ELF-1 (cell line): Measurements from ENCODE around the gene HECW1.
A peak's percentile ranks its signal among the peaks of the same experiment; 100 is the strongest.

ENCODE experiments used
- DNase-seq: peaks from one replicate; pipeline ENCODE4 v3.0.0-alpha.2; 2016; ENCODE audit warnings: low read depth, low spot score

Gene HECW1

DNA sequence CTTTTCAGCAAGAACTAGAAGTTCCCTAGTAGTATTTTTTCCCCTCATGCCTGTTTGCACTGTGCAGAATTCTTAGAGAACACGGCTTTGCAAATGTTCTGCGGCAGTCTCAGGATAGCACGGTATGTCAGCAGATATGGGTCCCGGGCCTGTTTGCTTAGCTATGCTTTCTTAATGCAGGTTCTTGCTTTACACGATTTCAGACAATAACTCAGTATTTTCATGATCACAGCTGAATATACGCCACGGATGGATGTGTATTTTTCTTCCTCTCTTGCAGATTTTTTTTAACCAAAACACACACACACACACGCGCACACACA, 137.3 kb downstream of the HECW1 start:
- no peak for DNase-seq

GRCh38 chr7:43260980-43261878, 148.8 kb downstream of the HECW1 start:
- peak; percentile 93 for DNase-seq

DNA sequence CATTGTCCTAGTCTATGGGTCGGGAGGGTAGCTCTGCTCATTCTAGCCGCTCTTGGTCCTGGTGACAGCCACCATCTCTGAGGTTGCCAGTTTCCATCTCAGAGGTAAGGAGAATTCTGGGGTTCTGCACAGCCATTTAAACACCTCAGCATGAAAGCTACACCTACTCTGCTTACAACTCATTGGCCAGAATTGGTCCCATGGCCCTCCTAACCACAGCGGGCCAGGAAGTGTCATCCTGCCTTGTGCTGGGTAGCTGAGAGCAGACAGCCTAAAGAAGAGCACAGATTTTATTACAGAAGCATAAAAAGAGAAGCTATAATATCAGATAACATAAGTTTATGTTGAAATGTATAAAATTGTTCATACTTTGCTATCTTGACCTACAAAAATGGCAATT, 152.7 kb downstream of the HECW1 start:
- no peak for DNase-seq

GRCh38 chr7:43273939-43274719, 161.7 kb downstream of the HECW1 start:
- no peak for DNase-seq

DNA sequence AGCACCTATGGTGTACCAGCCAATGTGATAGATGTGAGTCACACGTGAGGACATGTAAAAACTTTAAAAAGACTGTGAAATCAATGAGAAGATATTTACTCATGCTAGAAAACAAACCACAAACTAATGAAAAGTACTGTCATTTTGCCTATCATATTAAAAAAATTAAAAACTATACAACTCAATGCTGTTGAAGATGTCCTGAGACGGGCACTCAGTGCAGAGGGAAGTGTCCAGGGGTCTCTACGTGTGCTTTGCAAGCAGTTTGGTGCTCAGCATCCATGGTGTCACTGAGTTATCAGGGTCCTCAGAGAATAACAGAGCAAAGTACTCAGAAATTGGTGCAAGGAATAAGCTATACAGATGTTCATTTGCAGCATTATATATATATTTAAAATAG, 162.3 kb downstream of the HECW1 start:
- DNase-seq = no peak

DNA sequence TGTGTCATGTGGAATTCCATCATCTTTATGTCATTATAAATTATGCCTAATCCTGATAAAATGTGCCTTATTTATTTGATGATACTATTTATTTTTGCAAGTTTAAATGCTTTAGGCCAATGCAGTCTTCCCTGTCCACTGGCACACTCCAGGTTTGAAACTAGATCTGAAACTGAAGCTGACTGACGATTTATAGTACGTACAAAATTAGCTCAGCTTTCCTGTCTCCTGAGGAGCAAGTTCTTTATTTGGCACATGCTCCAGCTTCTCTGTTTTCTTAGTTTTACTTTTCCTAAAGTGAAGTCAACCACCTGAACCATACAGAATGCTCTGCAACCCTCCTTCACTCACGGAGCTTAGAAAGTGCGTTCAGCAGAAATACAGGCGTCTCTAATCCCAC, 164.1 kb downstream of the HECW1 start:
- DNase-seq = no peak

GRCh38 chr7:43278088-43278644, 165.7 kb downstream of the HECW1 start:
- DNase-seq = no peak

DNA sequence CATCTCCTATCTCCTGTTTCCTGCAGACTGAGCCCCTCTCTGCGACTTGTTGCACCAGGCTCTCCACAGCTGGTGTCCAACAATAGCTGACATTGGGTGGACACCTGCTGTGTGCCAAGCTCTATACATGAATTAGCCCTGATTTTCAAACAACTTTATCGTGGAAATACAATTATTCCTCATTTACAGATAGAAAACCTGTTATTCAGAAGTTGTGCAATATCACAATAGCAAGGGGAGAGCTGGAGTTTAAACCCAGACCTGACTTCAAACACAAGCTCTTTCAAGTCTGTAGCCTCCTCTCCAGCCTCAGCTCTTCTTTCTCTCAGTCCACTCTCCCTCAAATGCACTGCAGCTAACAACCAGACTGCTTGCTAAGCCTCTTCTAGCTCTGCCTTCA, 168.8 kb downstream of the HECW1 start:
- no peak for DNase-seq

DNA sequence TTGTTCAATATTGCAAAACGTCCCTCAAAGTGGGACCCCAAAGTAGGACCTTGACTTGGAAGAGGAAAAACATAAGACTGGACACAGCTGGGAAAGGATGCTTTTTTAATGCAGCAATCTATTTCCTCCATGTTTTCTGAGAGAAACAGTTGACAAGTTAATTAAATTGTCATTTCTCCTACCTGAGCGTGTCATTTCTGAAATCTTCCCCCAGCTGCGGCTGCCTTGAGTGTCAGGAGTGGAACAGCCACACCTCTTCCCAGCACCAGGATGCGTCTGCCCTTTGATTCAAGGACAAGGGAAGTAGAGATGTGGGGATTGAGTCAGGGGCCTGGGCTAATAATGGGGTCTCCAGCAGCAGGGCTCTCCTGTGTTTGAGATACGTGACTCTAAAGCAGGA, 171.3 kb downstream of the HECW1 start:
- DNase-seq = no peak

GRCh38 chr7:43289826-43290225, 177.4 kb downstream of the HECW1 start:
- peak; percentile 58 for DNase-seq

DNA sequence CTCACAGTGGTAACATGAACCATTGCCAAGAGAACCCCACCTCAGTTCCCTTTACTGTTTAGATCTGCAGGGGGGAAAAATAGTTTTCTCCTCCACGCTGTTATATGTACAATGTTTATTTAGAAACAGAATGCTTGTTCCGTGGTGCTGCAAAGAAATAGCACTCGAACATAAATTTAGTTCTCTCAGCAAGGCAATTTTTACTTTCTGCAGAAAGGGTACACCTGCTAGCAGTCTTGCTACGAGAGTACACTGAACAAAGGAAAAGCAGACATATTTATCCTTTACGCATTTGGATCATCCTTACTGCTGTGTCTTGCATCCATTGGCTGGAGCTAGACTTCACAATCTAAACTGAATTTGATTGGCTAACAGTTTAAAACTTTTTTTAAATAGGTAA, 178.5 kb downstream of the HECW1 start:
- DNase-seq = no peak

- no peak for DNase-seq
Measured at GRCh38 chr7:43291789-43292188, 179.3 kb downstream of the HECW1 start.

GRCh38 chr7:43292384-43292783, 179.9 kb downstream of the HECW1 start:
- DNase-seq = no peak

DNA sequence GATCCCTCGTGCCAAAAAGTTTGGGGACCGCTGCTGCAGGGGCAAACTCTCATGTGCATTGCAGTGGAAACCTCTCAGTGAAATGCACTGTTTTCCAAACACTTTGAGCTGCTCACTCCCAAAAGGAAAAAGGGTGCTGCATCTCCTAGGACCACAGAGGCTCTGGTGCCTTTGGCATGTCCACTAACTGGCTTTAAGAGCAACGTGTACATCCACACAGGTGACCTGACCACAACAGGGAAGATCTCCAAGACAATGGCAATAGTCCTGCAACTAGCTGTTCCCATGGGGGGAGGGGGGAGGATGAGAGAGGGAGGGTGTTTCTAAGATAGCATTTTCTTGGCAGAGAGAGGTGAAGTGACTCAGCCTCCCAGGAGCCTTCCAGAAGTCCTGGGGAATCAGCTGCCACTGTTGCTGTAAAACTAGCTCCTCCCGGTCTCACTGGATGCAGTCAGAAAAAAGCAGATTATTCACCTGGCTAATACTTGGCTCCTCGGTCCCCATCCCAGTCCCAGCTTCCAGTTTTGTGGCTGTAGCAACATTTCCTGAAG, 181.7 kb downstream of the HECW1 start:
- DNase-seq = peak; percentile 67

GRCh38 chr7:43295429-43295828, 183.0 kb downstream of the HECW1 start:
- DNase-seq = peak; percentile 30

DNA sequence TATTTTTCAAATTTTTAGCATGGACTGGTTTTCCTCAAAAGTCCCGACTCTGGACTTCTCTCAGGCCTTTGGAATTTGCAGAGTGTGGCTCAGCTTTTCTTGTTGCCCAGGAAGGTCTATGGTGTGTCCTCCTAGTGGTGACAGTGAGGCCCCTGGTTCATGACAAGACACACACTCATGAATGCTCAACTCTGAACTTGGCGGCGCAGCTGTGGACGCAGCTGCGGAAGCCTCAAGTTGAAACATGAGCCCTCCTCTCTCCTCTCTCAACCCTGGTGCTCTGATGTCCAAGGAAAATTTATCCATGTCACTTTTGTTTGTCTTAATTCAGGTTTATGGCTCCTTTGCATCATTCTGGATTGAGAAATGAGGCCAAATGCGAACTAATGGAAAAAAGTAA, 183.9 kb downstream of the HECW1 start:
- DNase-seq = peak; percentile 33

DNA sequence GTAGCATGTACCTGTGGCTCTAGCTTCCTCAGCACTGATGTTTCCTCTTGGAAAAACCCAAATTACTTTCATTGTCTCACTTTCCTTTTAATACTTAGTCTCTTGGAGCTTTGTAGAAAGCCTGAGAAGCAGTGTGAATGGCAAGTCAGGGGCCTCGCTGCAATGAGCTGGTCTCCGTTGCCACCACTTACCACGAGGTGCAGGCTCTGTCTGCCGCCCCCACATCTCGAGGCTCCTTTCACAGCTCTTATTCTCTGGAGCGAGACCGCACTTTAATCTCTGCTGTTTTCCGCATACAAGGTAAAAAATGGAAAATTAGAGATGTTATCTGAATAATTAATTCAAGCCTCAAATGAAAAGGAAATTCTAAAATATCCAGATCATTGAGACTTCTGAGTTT, 186.2 kb downstream of the HECW1 start:
- DNase-seq = no peak

DNA sequence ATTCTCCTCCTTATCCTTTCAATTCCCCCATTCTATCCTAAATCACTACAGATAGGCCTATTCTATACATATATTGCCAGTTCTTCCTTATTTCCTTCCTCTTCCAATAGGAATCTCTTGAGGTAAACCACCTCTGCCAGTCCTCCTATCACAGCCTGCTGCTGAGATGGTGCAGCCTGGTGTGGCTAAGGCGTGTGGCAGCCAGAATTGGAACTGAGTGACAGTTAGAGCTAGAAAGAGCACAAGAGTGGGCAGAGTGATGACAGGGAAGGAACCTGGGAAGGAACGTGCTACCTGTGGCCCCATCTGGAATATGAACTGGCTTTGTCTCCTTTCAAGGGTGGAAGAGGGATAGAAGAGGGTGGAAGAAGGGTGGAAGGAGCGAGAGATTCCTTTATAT, 187.7 kb downstream of the HECW1 start:
- no peak for DNase-seq

DNA sequence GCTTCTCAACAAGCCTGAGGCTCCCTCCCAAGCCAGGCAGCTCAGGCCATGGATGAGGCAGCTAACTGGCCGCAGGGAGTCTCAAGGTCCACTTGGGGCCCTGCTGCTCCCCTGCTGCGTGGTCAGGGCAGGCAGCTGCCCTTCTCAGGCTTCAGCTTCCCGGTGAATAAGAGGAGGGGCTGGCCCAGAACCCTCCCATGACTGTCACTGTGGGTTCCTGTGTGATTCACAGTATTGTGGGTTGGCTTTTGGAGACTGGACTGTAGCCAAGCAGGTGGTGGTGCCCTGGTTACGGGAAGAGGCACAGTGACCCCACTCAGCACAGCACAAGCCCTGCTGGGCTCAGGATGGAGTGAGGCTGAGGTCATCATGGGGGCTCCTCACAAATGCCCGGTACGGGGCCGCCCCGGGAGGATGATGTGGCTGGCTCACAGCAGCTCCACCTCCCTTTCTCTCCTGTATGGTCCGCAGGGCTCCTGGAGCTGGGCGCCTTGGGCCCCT, 189.8 kb downstream of the HECW1 start:
- peak; percentile 42 for DNase-seq

GRCh38 chr7:43302773-43303460, 190.5 kb downstream of the HECW1 start:
- no peak for DNase-seq

GRCh38 chr7:43303740-43304241, 191.3 kb downstream of the HECW1 start:
- no peak for DNase-seq
